Stimulated activated CD4-positive, alpha-beta T cell treated with anti-CD3 and anti-CD28 coated beads, TNF-alpha, amount 100 ng/mL, for 1 hour (primary cell): ENCODE results near the gene MANBA.

ENCODE experiments used
- DNase-seq, 3 donors: peaks; one replicate each; pipeline ENCODE4 v3.0.0-alpha.2; 2020; ENCODE audit warnings: low read depth in 3 of 3, low spot score in 1 of 3

Gene MANBA

DNA sequence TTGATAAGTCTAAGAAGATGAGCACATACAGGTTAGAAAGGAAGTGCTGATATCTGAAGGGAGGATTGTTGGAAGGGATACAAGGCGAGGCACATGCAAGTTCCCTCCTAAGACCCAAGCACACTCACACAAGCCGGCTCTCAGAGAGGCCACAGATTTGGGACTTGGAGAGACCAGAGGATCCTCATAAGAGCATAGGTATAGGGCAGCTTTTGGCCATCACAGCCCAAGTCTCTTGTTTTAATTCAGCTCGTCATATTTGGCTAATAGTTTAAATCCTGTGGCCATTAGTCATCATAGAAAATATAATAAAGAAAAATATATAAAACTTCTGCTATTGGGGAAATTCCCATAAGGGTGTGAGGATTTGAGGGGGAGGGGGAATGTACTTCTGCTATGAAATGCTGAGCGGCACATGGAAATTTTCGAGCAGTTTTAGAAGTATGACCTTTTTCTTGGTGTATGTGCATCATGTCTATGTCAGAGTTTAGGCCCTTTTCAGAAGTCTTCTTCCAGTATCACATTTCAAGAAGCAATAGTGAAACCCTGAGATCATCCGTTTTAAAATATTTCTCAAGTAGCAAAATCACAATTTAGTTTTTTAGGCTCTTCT is 161.9 kb downstream of the MANBA start:
- DNase-seq: no peak

DNA sequence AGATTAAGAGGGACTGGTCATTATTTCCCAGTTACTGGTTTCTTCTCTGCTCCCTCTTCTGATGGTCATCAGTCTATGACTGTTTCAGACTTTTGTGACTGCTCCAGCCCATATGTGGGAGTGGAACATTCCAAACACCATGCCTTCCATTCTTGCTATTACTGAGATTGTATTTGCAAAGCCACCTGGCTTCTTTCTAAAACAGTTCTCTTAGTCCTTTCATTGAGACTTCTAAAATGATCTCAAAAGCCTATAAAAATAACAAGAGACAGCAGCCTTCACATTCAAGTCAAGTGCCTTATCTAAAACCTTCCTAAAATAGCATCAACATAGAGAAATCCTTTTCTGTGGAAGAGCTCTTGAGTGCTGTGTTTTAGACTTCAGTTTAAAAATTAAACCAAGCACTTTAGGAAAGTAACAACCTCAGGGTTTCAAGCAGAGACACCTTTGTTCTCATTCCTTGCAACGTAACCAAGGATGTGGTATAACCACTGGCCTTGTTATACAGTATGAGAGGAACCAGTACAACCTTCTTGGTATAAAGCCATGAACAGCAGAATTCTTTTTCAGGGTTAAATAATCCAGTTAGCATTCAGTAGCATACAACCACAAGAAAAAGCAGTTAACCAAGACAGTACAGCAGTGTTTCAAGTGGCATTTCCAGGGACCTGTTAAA is 162.5 kb downstream of the MANBA start:
- DNase-seq: no peak

DNA sequence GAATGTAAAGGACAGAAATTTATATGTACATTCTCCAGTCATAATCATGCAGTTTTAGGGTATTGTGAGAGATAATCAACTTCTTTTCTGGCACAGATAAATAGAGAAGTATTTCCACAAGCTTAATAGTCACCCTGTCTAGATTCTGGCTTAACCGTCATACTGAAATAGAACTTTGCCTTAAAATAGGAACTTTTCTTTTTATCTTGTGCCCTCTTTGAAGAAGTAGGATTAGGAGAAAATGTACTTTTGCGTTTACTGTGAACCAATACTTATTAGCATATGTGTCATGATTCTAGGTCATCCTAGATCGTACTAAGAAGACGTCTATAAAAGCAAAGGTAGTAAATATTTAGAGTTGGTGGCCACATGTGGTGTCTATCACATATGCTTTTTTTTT is 164.2 kb downstream of the MANBA start:
- DNase-seq: no peak

DNA sequence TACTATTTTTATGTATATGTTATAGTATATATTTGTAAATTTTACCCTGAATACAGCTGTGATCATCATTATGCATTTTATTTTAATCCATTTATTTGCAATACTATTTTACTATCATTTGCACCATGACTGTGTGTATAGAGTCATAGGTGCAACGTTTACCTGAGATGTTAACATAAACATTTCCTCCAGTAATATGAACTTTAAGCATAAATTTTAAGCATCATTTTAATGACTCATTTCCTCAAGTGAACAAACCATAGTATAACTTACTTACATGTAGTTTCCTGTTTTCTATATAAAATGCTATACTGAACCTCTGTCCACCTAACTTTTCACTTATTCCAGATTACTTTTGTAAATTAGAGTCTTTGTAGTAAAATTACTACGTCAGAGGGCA is 166.8 kb downstream of the MANBA start:
- no peak for DNase-seq

DNA sequence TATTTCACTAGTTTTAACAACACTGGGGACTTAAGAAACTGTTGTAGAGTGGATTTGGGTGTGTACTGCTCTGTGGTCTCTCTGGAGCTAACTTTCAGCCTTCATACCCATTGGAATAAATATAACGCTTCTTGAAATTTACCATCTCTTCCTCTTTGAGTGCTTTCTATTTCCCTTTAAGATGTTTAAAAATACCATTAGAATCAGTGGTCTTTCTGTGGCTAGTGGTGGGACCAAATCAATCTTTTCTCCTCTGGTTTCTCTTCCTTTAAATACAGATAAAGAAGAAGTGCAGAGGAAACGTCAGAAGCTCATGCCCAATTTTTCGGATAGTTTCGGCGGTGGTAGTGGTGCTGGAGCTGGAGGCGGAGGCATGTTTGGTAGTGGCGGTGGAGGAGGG is 167.6 kb downstream of the MANBA start:
- no peak for DNase-seq

DNA sequence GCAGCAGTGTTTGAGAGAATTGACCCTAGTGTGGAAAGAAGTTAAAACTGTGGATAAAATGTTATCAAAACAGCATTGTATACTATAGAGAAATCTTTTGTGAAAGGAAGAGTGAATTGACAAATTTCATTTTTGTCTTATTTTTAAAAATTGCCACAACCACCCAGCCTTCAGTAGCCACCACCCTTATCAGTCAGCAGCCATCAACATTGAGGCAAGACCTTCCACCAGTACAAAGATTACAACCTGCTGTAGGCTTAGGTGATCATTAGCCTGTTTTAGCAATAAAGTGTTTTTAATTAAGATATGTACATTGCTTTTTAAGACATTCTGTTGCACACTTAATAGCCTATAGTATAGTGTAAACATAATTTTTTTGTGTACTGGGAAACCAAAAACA is 168.5 kb downstream of the MANBA start:
- no peak for DNase-seq

DNA sequence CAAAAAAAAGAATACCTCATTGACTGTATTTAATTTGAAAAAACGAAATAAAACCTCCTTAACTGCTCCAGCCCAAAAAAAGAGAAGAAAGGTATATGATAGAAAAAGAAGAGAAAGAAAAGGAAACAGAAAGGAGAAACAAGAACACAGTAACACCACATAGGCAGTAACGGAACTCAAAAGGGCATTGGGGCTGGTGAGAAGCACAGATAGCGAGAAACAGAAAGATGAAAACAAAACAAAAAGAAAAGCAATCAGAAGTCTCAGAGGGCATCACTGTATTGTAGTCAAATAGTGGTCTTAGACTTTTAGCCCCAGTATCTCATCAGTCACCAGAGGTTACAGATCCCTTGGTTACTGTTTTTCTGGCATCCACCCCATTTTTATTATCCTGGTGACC is 171.0 kb downstream of the MANBA start:
- no peak for DNase-seq

DNA sequence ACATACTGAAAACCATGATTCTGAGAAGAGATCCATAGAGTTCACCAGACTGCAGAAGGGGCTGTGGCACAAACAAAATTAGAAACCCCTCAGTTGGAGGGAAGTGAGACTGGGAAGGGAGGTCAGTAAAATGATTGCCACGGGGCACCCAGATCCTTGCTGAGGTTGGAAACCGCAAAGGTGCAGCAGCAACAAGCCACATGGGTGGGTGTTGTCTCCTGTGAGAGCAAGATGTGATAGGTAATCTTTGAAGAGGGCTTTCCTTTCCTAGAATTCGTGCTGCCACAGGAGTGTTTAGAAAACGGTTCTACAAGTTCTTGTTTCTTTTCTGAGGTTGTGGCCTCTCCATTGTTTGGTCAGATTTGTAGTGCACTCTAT is 174.1 kb downstream of the MANBA start:
- DNase-seq: no peak

DNA sequence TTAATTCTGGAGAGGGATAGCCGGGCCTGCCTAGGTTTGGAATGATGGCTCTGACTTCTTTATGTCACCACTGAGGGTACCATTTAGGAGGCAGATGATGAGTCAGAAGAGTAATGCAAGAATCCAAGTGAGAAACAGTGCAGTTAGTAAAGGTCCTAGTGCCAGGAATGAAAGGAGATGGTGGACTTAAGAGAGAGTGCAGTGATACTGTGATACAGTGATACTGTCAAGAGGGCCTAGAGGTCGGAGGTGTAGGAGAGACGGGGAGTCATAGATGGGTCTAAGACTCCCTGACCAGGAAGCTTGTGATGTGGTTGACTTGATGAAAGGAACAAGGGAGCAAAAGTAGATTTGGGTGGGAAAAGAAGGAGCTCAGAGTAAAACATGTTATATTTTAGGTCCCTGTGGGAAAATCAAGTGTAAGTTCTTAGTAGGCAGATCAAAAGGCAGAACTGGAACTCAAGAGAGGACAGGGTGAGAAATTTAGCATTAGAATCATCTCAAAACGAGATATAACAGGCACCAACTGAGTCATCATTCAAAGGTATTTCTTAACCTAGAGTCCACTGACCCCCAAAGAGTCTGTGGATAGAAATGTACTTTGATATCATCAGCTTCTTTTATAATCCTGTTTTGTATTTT is 174.6 kb downstream of the MANBA start:
- DNase-seq: no peak

DNA sequence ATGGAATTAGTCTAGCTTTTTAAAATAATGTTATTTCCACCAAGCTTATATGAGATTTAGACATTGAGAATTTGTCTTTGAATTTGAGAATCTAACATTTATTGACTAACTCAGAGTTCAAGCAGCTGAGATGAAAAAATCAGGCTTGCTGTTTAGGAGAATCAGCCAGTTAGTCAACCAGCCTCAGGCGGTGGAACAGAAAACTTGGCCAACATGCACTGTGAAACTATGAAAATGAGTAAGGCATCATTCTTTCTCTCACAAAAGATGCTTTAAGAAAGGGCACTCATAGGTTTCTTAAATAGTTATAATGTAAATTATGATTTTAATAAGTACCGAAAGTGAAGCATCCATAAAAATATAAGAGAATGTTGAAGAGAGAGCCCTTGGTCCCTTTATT is 175.4 kb downstream of the MANBA start:
- no peak for DNase-seq

DNA sequence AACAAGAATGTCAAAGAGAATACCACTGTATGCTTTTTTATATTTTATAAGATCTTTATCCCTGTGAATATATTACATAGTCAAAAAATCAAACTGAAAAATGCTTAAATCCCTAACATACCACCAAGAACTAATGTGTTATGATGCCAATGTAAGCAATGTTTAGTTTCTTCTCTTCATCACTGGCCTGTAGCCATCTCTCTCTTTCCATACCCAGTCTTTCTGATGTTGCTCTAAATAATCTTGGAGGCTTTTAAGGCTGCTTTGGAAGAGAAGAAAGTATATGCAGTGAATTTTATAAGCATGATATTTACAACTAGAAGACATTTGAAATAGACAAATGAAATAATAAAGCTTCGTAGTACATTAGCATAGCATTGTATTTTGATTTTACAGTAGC is 176.7 kb downstream of the MANBA start:
- DNase-seq: no peak
